Right atrium auricular region (tissue), 2 donors: ENCODE measurements around the gene TP73. TPM values are rescaled to one million over a fixed set of nuclear protein-coding genes. Genes with fewer than 3 reads are reported as not detected.

Experiments used
- DNase-seq: peaks from one replicate; pipeline ENCODE4 v3.0.0-alpha.2; 2019; ENCODE audit warnings: low spot score
- H3K27ac ChIP-seq, 2 donors: fragments of 200-600 bp; sonication (generic); 1 replicate in 1 of 2; 2 replicates in 1 of 2; pipeline ENCODE4 v1.5.1; 2016 to 2019
- H3K27me3 ChIP-seq, 2 donors: fragments of 200-600 bp; sonication (generic); one replicate each; pipeline versions ENCODE4 v1.5.1 to v1.6.0; 2017 to 2019
- H3K36me3 ChIP-seq: fragments of 200-600 bp; sonication (generic); one replicate; pipeline ENCODE4 v1.5.1; 2016
- H3K4me1 ChIP-seq, 2 donors: fragments of 200-600 bp; sonication (generic); one replicate each; pipeline versions ENCODE4 v1.5.1 to v1.6.0; 2017 to 2019
- H3K4me3 ChIP-seq, 2 donors: fragments of 200-600 bp; sonication (generic); 1 replicate in 1 of 2; 2 replicates in 1 of 2; pipeline ENCODE4 v1.5.1; 2017 to 2019; ENCODE audit warnings: mild to moderate bottlenecking in 1 of 2, moderate library complexity in 1 of 2
- H3K9me3 ChIP-seq, 2 donors: fragments of 200-600 bp; sonication (generic); one replicate each; pipeline ENCODE4 v1.5.1; 2019
- total RNA-seq, 2 donors: library from RNA; depleted of rRNA; stranded (reverse); fragments of >200 nt; gene quantifications; one replicate each; pipeline ENCODE4 v1.1.0, GENCODE V29; 2016
- TF ChIP-seq, protein P1 (sequence below), 2 donors: fragments of 200-600 bp; sonication (generic); IDR thresholded peaks; one replicate each; pipeline ENCODE4 v1.5.1; 2019; ENCODE audit warnings: antibody characterized with exemption in 2 of 2

TP73 gene
- total RNA-seq, 2 donors from 2014 or later = 0.16 TPM; not detected in 1

DNA sequence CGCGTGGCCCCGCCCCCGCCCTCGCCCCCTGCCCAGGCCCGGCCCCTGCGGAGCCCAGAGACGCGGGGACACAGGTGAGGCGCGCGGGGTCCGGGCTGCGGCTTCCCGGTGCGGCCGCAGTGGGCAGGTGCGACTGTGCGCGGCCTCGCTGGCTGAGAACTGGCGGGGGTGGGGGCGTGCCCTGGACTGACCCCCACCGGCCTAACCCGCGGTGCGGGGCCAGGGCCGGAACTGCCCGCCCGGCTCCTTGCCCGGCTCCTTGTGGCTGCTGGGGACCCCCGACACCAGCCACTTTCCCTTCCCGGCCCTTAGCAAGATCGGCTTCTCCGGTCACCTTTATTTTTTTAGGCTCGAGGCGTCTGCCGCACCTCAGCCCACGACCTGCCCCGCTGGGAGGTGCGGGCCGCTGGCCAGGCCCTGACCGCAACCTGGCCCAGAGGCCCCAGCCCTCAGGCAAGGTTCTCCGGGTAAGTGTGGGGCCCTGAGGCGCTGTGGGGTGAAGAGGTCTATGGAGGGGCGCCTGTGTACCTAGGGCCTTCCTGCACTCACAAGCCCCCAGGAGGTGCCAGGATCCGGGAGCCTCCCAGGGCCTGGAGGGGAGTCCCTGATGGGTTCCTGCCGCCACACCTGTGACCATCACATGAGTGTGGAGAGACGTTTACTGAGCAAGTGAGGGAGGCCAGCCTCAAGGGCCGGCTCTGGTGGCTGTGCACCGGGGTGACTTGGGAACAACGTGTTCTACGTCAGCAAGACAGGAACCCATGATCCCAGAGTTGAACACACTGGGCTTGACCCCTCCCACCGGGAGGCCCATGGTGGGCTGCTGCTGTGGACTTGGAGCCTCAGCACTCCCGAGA lies 120.6 kb downstream of the TP73 start, which contains the start of gene SMIM1:
TSS of gene SMIM1 (plus strand) at position 35 of the 857 bp plus-strand sequence. CDS start 2,625 bp downstream, outside the sequence.
- Histone ChIP-seq H3K27ac (peak within 1 kb of the TSS; percentile 90 to 93), H3K4me1 (peaks cover 0 to 55% of the 10 kb centered on the region in 2 donors), H3K9me3 (no peaks in the 10 kb centered on the region), H3K36me3 (no peaks in the 10 kb centered on the region), H3K4me3 (peak within 1 kb of the TSS; percentile 64 to 76), H3K27me3 (no peaks in the 10 kb centered on the region)
- TF ChIP-seq, protein P1, sequence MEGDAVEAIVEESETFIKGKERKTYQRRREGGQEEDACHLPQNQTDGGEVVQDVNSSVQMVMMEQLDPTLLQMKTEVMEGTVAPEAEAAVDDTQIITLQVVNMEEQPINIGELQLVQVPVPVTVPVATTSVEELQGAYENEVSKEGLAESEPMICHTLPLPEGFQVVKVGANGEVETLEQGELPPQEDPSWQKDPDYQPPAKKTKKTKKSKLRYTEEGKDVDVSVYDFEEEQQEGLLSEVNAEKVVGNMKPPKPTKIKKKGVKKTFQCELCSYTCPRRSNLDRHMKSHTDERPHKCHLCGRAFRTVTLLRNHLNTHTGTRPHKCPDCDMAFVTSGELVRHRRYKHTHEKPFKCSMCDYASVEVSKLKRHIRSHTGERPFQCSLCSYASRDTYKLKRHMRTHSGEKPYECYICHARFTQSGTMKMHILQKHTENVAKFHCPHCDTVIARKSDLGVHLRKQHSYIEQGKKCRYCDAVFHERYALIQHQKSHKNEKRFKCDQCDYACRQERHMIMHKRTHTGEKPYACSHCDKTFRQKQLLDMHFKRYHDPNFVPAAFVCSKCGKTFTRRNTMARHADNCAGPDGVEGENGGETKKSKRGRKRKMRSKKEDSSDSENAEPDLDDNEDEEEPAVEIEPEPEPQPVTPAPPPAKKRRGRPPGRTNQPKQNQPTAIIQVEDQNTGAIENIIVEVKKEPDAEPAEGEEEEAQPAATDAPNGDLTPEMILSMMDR (IDR thresholded peaks at IDR 0.05) = no peak
- DNase-seq = peak; percentile 65

DNA sequence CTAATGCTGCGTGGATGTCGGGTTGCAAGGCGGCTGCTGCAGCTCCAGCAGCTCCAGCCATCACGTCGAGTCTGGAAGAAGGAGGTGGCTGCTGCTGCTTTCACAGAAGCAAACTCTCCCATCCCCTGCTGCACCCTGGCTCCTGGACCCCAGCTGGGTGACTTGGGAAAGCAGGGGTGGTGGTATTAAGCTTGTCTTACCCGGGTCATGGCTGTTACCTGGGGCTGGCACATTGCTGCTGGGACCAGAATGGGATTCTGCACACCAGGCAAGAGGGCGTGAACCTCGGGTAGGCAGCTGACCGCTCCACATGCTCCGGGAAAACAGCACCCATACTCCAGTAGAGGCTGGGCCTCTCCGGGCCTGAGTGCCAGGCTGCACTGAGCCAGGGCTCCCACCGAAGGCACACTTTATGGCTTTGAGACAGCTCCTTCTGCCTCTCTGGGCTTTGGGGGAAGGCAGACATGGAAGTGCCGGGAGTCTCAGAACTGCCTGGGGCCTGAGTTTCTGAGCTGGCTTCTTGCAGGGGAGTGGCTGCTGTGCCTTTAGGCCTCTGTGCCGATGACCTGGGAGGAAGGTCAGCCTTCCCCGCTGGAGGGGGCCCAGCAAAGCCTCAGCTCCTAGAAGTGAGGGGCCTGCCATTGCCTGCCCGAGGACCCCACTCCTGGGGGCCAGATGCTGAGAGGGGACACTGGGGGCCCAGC lies 121.4 kb downstream of the TP73 start:
- H3K9me3 ChIP-seq = no peaks in the 10 kb centered on the region
- no peak overlapping the region for H3K4me3 ChIP-seq
- no peak for DNase-seq
- TF ChIP-seq, protein P1 (IDR thresholded peaks at IDR 0.05) = no peak
- H3K36me3 ChIP-seq = no peaks in the 10 kb centered on the region
- peaks cover 0 to 59% of the 10 kb centered on the region in 2 donors for H3K4me1 ChIP-seq
- H3K27ac ChIP-seq = peak overlapping the region; percentile 90 to 93
- no peaks in the 10 kb centered on the region for H3K27me3 ChIP-seq

DNA sequence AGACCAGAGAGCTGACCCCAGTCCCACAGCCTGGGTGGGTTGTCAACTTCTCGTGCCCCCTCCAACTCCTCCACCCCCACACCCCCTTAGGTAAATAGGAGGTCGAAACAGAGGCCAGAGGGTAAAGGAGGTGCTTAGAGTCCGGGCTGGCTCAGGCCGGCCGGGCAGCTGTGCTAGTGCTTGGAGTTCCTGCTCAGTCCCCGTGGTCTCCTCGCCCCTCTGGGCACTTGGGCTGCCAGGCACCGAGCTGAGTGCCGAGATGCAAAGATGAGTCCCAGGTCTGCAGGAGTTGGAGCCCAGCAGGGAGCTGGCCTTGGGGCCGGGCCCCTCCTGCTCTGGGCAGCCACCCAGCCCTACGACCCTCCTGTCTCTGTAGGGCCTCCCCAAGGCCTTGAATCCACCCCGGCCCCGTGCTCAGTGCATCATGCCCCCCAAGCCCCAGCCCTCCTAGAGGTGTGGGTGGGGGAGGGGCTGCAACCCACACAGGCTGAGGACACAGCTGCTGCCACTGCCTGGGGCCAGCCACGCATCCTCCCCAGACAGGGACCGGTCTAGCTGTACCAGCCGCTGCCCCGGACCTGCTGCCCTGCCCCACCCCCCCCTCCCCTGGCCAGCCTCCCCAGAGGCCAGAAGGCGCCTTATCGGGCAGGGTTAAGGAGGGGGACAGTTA lies 122.1 kb downstream of the TP73 start:
- peaks cover 0 to 59% of the 10 kb centered on the region in 2 donors for H3K4me1 ChIP-seq
- H3K27me3 ChIP-seq = no peaks in the 10 kb centered on the region
- peak overlapping the region; percentile 90 to 93 for H3K27ac ChIP-seq
- TF ChIP-seq, protein P1 (IDR thresholded peaks at IDR 0.05) = no peak
- no peak overlapping the region for H3K4me3 ChIP-seq
- DNase-seq = no peak
- peaks cover 4% of the 10 kb centered on the region for H3K36me3 ChIP-seq
- no peaks in the 10 kb centered on the region for H3K9me3 ChIP-seq

DNA sequence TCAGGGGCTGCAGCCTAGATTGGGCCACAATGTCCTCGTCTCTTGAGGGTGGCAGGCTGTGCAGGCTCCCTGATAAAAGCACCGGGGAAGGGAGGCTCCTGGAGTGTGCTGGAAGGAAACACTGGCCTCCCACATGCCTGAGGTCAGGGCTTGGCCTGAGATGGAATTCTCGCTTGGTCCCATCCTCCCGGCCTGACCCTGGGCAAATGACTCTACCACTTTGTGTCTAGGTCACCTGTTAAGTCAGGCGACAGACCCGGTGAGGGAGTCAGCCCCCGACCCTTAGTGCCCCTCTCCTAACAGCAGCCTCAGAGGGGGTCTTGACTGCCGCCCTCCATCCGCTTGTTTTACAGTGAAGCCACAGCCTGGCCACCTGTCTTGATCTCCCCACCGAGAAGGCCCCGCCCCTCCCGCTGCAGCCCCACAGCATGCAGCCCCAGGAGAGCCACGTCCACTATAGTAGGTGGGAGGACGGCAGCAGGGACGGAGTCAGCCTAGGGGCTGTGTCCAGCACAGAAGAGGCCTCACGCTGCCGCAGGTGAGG lies 122.7 kb downstream of the TP73 start:
- TF ChIP-seq, protein P1 (IDR thresholded peaks at IDR 0.05) = no peak
- H3K9me3 ChIP-seq = no peaks in the 10 kb centered on the region
- H3K36me3 ChIP-seq = peaks cover 11% of the 10 kb centered on the region
- H3K27ac ChIP-seq = peak overlapping the region; percentile 90 to 93
- H3K4me1 ChIP-seq = peaks cover 0 to 59% of the 10 kb centered on the region in 2 donors
- H3K27me3 ChIP-seq = no peaks in the 10 kb centered on the region
- DNase-seq = no peak
- no peak overlapping the region for H3K4me3 ChIP-seq

DNA sequence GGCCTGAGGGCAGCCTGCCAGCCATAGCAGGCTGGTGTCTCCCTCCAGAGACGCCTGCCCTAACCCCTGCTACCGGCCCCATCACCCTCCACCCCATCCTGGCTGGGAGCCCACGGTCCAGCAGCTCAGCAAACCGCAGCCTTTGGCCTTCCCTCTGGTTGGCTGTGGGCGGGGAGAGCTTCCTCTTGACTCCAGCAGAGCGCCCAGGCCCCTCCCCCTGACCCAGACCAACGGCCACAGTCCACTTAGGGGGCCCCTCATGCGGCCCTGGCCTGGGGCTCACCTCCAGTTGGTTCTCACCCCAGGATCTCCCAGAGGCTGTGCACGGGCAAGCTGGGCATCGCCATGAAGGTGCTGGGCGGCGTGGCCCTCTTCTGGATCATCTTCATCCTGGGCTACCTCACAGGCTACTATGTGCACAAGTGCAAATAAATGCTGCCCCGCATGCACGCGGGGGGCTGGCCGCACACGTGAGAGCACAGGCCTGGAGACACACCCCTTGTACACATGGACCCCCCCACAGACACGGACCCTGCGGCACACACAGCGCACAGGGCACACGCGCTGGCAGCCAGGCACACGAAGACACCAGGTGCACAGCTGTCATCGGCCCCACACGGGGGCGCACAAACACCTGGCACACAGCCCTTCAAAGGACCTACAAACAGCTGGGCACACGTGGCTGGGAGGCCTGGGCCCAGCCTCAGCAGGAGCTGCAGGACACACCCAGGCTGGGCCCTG lies 123.3 kb downstream of the TP73 start:
- DNase-seq = no peak
- TF ChIP-seq, protein P1 (IDR thresholded peaks at IDR 0.05) = peak in 1 of 2 donors; percentile 28
- H3K9me3 ChIP-seq = no peaks in the 10 kb centered on the region
- H3K4me3 ChIP-seq = no peak overlapping the region
- H3K27me3 ChIP-seq = no peaks in the 10 kb centered on the region
- peak overlapping the region; percentile 90 to 93 for H3K27ac ChIP-seq
- H3K36me3 ChIP-seq = peaks cover 17% of the 10 kb centered on the region
- H3K4me1 ChIP-seq = peaks cover 0 to 59% of the 10 kb centered on the region in 2 donors
